GM13977 (cell line): ENCODE data around the gene ZNF181.
A peak's percentile ranks its signal among the peaks of the same experiment; 100 is the strongest.

Source experiments
- DNase-seq: peaks from one replicate; pipeline ENCODE4 v3.0.0; 2012; ENCODE audit warnings: low spot score
- in situ Hi-C: fragments of 300-500 bp; cut with MboI; formaldehyde crosslinking; loops from one replicate; pipeline ENCODE4 v1.12.0; 2022; ENCODE audit warnings: low sequenced_read_pairs, low pct_unique_long_range_greater_than_20kb, mixed read lengths, inconsistent platforms; ENCODE audit not compliant: unreplicated experiment
- TF ChIP-seq, protein P1 (sequence below): IDR thresholded peaks from 2 replicates; pipeline ENCODE4 v1.5.1; 2012; ENCODE audit warnings: mild to moderate bottlenecking, control low read depth; ENCODE audit not compliant: insufficient read depth; ENCODE audit errors: extremely low read depth, missing control alignments

The ZNF181 gene

DNA sequence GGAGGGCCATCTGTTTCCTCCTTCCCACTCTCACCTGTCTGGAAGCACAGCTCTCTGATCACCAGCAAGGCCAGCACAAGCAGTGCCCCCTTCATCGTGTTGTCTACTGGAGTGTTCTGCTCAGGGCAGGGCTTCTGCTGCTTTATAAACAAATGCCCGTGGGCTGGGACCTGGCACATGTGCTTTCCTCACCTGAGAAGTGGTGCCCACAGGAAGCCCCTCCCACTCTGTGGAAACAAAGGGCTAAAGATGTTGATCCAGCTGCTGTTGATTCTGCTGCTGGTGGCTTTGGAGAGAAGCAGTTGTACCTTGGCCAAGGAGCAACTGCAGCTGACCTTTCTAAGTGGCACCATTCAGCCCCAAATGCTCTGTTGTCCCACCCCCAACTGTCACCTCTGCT lies 26.4 kb upstream of the ZNF181 start:
- DNase-seq: no peak
- in situ Hi-C loops: loop anchor here (25.0 kb wide), 1 partner anchor 220 kb away; the partner anchor contains the start of gene WTIP
- TF ChIP-seq, protein P1, sequence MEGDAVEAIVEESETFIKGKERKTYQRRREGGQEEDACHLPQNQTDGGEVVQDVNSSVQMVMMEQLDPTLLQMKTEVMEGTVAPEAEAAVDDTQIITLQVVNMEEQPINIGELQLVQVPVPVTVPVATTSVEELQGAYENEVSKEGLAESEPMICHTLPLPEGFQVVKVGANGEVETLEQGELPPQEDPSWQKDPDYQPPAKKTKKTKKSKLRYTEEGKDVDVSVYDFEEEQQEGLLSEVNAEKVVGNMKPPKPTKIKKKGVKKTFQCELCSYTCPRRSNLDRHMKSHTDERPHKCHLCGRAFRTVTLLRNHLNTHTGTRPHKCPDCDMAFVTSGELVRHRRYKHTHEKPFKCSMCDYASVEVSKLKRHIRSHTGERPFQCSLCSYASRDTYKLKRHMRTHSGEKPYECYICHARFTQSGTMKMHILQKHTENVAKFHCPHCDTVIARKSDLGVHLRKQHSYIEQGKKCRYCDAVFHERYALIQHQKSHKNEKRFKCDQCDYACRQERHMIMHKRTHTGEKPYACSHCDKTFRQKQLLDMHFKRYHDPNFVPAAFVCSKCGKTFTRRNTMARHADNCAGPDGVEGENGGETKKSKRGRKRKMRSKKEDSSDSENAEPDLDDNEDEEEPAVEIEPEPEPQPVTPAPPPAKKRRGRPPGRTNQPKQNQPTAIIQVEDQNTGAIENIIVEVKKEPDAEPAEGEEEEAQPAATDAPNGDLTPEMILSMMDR: no peak

DNA sequence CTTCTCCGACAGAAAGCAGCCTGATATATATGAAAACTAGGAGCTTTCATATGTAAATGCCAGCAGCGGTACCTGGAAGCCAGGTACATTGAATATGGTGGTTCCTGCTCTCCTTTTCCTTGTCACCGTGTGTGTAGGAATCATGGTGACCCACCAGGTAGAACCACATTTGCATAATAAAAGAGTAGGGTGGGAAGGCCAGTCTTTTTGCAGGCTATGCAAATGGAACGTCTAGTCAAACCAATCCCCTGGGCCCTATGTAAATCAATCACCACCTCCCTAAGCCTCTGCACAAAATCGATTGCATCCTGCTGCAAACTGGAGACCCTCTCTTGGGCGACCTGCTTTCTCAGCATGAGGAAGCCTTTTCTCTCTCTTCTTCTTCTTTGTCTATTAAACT lies 22.2 kb upstream of the ZNF181 start:
- DNase-seq: no peak
- TF ChIP-seq, protein P1: no peak
- in situ Hi-C loops: loop anchor here (25.0 kb wide), 1 partner anchor 225 kb away; the partner anchor contains the start of gene WTIP

DNA sequence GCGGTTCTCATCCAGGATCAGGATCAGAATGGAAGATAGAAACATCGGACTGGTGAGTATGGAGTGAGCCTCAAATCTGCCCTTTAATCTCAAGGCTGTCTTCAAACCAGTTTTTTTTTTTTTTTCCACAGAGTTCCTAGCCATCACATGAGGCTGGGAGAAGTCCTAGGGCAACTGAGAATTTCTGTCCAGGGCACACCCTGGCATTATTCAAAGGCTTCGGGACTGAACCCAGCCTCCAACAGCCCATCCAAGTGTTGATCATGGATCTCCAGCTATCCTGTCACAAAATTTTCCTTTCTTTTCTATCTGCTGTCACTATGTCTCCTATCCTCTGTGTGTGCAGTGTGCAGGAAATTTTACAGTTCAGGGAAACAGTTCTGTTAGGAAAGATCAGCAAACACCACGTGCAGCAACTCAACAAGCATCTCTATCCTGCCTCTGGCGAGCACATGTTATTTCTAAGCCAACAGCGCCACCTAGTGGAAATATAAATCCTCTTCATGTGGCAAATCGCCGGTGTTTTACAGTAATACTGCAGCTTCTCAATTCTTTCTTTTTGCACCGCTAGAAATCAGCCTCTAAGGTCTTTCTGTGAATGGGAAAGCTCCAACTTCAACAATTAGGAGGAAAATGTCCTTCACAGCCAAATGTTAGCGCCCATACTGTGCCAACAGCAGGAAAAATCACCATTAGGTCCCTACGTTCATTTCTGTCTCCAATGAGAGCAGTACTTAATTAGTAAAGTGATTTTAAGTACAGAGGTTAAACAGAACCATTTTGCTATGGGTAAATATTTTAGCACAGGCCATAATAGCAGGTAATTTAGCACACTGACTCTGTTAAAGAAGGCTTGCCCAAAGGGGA lies 21.4 kb upstream of the ZNF181 start:
- peak; percentile 55 for DNase-seq
- TF ChIP-seq, protein P1: peak; percentile 68
- in situ Hi-C loops: loop anchor here (25.0 kb wide), 1 partner anchor 225 kb away; the partner anchor contains the start of gene WTIP

DNA sequence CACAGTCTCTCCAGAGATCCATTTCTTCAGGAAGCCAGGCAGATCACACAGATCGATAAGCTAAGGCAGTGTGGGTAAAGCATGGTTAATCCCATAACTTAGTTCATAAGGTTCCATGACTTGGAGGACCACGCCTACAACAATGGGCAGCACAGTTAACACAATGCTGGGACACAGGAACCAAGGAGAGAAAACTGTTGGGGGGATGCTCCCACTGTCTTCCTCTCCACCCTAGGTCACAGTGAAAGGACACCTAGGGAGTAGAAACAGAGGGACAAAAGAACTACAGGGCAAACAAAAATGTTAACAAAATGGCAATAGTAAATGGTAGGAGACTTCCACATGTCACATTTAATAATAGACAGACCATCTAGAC lies 20.8 kb upstream of the ZNF181 start:
- no peak for DNase-seq
- in situ Hi-C loops: loop anchor here (25.0 kb wide), 1 partner anchor 226 kb away; the partner anchor contains the start of gene WTIP
- TF ChIP-seq, protein P1: no peak

DNA sequence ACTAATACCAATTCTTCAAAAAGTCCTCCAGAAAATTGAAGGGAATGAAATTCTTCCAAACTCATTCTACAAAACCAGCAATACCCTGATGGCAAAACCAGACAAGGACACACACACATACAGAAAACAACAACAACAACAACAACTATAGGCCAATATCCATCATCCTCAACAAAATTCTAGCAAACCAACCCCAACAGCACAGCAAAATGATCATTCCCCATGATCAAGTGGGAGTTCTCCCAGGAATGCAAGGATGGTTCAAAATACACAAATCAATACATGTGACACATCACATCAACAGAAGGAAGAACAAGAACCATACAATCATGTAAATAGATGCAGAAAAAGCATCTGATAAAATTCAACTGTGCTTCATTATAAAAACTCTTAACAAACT lies 18.7 kb upstream of the ZNF181 start:
- in situ Hi-C loops: loop anchor here (25.0 kb wide), 1 partner anchor 228 kb away; the partner anchor contains the start of gene WTIP
- DNase-seq: no peak
- TF ChIP-seq, protein P1: no peak

DNA sequence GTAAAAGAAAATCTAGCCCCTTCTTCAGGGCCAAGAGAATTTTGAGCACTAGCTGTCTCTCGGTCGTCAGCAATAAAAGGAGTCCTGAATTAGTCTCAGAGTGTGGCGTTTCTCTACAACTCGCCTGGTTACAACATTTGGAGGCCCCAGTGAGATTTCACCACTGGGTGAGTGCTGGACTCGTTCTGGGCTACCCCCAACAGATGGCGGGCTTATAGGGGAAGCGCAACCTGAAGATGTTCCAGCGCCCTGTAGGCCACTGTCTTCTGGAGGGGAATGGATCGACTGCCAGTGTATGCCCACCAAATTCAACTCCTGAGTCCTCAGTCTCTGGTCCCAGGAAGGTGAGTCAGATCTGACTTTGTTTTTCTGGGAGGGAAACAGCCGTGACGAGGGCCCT lies 11.7 kb upstream of the ZNF181 start:
- no peak for DNase-seq
- in situ Hi-C loops: loop anchor here (25.0 kb wide), 1 partner anchor 235 kb away; the partner anchor contains the start of gene WTIP
- TF ChIP-seq, protein P1: no peak
